Type B pancreatic cell (in vitro differentiated cells): ENCODE results near the gene CATSPERE. TPM values are rescaled to one million over a fixed set of nuclear protein-coding genes. Genes with fewer than 3 reads are reported as not detected.
A peak's percentile ranks its signal among the peaks of the same experiment; 100 is the strongest.

ENCODE experiments used
- DNase-seq: peaks from one replicate; pipeline ENCODE4 v3.0.0; 2021; ENCODE audit warnings: mixed read lengths; ENCODE audit not compliant: unreplicated experiment; ENCODE audit errors: extremely low spot score
- H3K27ac Mint-ChIP-seq: 2 replicates; pipeline ENCODE4 v1.8.0; 2021; ENCODE audit warnings: mild to moderate bottlenecking, mixed read lengths
- H3K27me3 Mint-ChIP-seq: 2 replicates; pipeline ENCODE4 v1.8.0; 2021; ENCODE audit warnings: mixed read lengths
- H3K36me3 Mint-ChIP-seq: 2 replicates; pipeline ENCODE4 v1.8.0; 2021; ENCODE audit warnings: mixed read lengths
- H3K4me1 Mint-ChIP-seq: one replicate; pipeline ENCODE4 v1.8.0; 2021; ENCODE audit warnings: mixed read lengths; ENCODE audit not compliant: unreplicated experiment
- H3K4me3 Mint-ChIP-seq: 2 replicates; pipeline ENCODE4 v1.8.0; 2021; ENCODE audit warnings: mild to moderate bottlenecking, mixed read lengths
- H3K9me3 Mint-ChIP-seq: 2 replicates; pipeline ENCODE4 v1.8.0; 2021; ENCODE audit warnings: mixed read lengths
- total RNA-seq: library from RNA; stranded (reverse); gene quantifications from 2 replicates; pipeline ENCODE4 v1.2.1, GENCODE V29; 2021; ENCODE audit warnings: low replicate concordance
- TF ChIP-seq, protein P1 (sequence below): fragments of 200-600 bp; sonication (generic); conservative IDR thresholded peaks from 2 replicates; pipeline ENCODE4 v1.5.0; 2021; ENCODE audit warnings: antibody characterized with exemption, mild to moderate bottlenecking

The CATSPERE gene
- total RNA-seq, 1 donor from 2014 or later = 1.1 TPM

DNA sequence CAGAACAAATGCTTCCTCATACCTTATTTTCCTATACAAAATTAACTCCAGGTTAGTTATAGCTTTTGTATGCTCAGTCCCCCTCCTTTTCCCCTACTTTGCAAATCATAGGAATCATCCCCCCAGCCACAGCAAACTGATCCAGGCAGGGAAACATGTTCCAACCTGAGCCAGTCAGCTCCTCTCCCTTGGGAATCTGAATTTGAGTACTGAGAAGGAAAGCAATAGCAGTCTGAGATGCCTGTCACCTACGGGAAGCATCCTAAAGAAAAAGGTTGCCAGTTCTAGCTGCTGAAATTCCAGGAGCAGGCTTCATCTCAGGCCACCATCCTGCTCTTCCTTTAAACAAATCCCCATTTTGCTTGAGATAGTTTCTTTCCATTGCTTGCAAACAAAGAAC lies 16.2 kb upstream of the CATSPERE start:
- DNase-seq = no peak
- Mint-ChIP-seq H3K36me3 (peaks cover 13% of the 10 kb centered on the region), H3K9me3 (no peaks in the 10 kb centered on the region), H3K27me3 (no peaks in the 10 kb centered on the region), H3K4me1 (peaks cover 33% of the 10 kb centered on the region), H3K4me3 (no peak overlapping the region), H3K27ac (peak overlapping the region; percentile 38)
- TF ChIP-seq, protein P1, sequence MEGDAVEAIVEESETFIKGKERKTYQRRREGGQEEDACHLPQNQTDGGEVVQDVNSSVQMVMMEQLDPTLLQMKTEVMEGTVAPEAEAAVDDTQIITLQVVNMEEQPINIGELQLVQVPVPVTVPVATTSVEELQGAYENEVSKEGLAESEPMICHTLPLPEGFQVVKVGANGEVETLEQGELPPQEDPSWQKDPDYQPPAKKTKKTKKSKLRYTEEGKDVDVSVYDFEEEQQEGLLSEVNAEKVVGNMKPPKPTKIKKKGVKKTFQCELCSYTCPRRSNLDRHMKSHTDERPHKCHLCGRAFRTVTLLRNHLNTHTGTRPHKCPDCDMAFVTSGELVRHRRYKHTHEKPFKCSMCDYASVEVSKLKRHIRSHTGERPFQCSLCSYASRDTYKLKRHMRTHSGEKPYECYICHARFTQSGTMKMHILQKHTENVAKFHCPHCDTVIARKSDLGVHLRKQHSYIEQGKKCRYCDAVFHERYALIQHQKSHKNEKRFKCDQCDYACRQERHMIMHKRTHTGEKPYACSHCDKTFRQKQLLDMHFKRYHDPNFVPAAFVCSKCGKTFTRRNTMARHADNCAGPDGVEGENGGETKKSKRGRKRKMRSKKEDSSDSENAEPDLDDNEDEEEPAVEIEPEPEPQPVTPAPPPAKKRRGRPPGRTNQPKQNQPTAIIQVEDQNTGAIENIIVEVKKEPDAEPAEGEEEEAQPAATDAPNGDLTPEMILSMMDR = no peak

DNA sequence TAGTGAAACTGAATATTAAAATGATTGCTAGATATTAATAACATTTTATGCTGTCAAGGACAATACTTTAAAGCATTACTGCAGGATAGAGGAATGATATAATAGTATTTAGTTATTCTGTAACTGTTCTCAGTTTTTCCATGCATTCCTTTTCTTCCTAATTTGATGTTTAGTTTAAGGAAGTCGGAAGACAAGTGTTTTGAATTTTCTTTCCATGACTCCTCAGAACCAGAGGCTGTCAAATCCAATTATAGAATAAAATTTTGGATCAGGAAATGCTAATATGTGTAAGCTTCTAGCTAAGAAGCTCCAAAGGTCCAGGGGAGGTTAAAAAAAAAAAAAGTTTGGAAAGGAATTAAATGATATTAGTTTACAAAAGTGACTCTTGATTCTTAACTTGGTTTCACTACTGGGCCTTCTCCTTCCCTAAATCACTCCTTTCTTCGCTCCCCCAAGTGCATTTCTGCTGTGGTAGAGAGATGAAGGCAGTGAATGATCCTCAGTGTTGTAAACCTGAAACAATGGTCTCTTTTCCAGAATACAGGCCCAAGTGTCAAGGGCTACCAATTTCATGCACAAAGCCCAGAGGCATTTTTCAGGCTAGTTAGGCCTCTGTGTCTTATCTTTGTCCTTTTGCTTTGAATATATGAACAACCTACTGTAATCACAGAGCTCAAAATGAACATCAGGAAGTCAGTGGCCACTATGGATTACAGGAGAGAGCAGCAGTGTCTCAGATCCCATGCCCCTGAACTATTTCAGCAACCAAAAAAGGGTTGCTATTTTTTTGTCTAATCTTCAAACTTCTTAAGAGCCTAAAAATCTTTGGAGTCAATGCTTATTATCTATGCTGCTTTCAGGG lies 15.5 kb upstream of the CATSPERE start:
- no peaks in the 10 kb centered on the region for H3K27me3 Mint-ChIP-seq

DNA sequence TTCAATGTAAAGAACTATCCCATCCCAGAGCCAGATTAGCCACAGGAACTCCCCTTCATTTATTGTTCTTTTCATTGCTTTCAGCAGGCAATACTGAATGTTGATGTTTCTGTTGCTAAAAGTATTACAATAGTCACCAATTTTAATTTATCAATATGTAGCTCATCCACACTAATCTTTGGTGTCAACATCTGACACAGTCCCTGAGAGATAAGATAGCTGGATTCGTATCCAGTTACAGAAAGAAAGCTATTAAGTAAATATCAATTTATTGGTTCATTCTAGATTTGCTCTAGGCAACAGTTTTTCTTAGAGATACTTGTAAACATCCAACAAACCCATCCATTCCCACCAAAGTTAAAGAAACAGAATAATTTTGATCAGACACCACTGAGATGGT lies 14.0 kb upstream of the CATSPERE start:
- no peak overlapping the region for H3K4me3 Mint-ChIP-seq
- no peak for DNase-seq
- TF ChIP-seq, protein P1 = no peak
- no peak overlapping the region for H3K27ac Mint-ChIP-seq
- no peaks in the 10 kb centered on the region for H3K27me3 Mint-ChIP-seq
- H3K36me3 Mint-ChIP-seq = peaks cover 13% of the 10 kb centered on the region
- H3K4me1 Mint-ChIP-seq = peaks cover 43% of the 10 kb centered on the region
- H3K9me3 Mint-ChIP-seq = peaks cover under 1% of the 10 kb centered on the region

More for the DNA sequence above, 15.5 kb upstream of the CATSPERE start:
- H3K9me3 Mint-ChIP-seq = no peaks in the 10 kb centered on the region
- H3K36me3 Mint-ChIP-seq = peaks cover 13% of the 10 kb centered on the region
- no peak for DNase-seq
- no peak overlapping the region for H3K4me3 Mint-ChIP-seq
- TF ChIP-seq, protein P1 = no peak
- H3K27ac Mint-ChIP-seq = peak overlapping the region; percentile 38
- peaks cover 40% of the 10 kb centered on the region for H3K4me1 Mint-ChIP-seq

DNA sequence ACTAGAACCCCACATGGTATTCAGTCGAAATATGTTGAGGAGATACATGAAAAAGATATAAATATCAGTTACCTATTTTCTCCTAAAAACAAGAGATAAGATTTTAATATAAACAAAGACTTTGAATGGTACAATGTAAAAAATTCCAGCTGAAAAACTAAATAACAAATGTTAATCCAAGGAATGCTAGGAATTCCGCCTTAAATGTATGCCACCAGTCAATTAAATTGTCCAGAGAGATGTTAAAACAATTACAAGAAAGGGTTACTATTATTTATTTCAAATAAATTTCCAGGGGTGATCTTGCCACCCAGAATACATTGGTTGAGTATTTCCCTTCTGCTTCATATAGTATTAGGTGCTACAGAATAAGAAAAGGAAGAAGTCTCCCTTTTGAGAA lies 13.5 kb upstream of the CATSPERE start:
- no peaks in the 10 kb centered on the region for H3K27me3 Mint-ChIP-seq
- DNase-seq = no peak
- H3K4me1 Mint-ChIP-seq = peaks cover 47% of the 10 kb centered on the region
- no peak overlapping the region for H3K27ac Mint-ChIP-seq
- peaks cover 13% of the 10 kb centered on the region for H3K36me3 Mint-ChIP-seq
- TF ChIP-seq, protein P1 = no peak
- peaks cover 5% of the 10 kb centered on the region for H3K9me3 Mint-ChIP-seq
- no peak overlapping the region for H3K4me3 Mint-ChIP-seq

DNA sequence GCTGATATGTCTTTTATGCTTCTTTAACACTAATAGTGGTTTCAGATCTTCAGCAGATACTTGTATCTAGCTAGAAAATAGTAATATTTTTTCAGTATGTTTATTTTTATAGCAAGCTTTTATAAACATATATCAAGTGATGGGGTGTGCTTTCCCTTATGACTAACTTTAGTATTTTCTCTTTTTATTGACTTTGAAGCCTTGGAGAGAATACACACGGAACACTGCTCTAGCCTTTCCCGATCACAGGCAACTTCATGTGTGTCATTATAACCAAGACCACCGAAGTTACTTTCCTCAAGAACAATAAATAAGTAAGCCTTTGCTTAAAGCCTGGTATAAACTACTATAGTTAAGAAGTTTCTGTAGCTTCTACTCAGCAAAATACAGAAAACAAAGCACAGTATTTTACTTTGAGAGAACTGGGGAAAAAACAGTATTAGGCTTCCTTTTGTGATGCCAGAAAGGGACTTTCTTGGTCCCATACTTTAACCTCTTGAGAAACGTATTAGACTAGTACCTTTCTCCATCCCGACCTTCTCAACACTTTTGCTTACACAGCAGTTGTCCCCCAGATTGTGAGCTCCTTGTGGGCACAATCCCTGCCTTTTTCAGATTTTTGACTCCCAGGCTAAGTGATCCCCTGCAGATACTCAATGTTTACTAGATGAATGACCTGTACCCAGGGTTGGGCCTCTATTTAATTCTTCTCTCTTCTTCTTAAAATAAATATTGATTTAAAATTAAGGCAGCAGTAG lies 12.6 kb upstream of the CATSPERE start:
- no peak for DNase-seq
- peaks cover 5% of the 10 kb centered on the region for H3K9me3 Mint-ChIP-seq
- H3K27ac Mint-ChIP-seq = no peak overlapping the region
- H3K4me3 Mint-ChIP-seq = peak overlapping the region; percentile 62
- peaks cover 47% of the 10 kb centered on the region for H3K4me1 Mint-ChIP-seq
- TF ChIP-seq, protein P1 = no peak
- no peaks in the 10 kb centered on the region for H3K27me3 Mint-ChIP-seq
- H3K36me3 Mint-ChIP-seq = peaks cover 13% of the 10 kb centered on the region
